ENCODE measurements around the gene SMAD3. TPM values are rescaled to one million over a fixed set of nuclear protein-coding genes. Genes with fewer than 3 reads are reported as not detected.

The SMAD3 gene
- total and polyA plus RNA-seq, 4 donors, result 4.0 to 12.2 (median 5.5) TPM

DNA sequence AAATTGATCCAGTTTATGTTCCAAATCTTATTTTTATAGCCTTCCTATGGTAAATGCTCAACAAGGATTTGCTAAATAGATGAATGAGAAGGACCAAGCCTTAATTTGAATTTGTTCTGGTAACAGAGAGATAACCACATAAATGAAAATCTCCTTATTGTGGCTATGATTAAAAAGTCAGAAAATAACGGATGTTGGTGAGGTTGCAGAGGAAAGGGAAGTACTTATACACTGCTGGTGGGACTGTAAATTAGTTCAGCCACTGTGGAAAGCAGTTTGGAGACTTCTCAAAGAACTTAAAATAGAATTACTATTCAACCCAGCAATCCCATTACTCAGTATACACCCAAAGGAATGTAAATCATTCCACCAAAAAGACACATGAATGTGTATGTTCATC lies 162.9 kb downstream of the SMAD3 start:
- no peak overlapping the region for H3K4me3 ChIP-seq (ENCODE audit: low read depth in 1 of 3, low read length in 3 of 3)
- no peak for DNase-seq (ENCODE audit: low spot score)
- peaks cover 1 to 8% (median 7%) of the 10 kb centered on the region in 4 donors for H3K36me3 ChIP-seq (ENCODE audit: control insufficient read depth in 4 of 4, insufficient read depth in 3 of 4, low read depth in 1 of 4, low read length in 3 of 4)
- no peaks in the 10 kb centered on the region for H3K9me3 ChIP-seq (ENCODE audit: control insufficient read depth in 4 of 4, low read length in 3 of 4)
- H3K9ac ChIP-seq (ENCODE audit: low read depth in 1 of 2, low read length in 2 of 2), result no peak overlapping the region
- H3K27me3 ChIP-seq (ENCODE audit: control insufficient read depth in 4 of 4, insufficient read depth in 4 of 4, low read length in 3 of 4), result no peaks in the 10 kb centered on the region
- 78% methylated on average over 1 of the region's 1 CpG for WGBS
- H3K27ac ChIP-seq (ENCODE audit: low read depth in 1 of 2, low read length in 2 of 2), result no peak overlapping the region
- H3K4me1 ChIP-seq (ENCODE audit: control insufficient read depth in 4 of 4, insufficient read depth in 4 of 4, low read length in 3 of 4), result no peaks in the 10 kb centered on the region
- TF ChIP-seq, protein P1, sequence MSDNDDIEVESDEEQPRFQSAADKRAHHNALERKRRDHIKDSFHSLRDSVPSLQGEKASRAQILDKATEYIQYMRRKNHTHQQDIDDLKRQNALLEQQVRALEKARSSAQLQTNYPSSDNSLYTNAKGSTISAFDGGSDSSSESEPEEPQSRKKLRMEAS (IDR thresholded peaks at IDR 0.05), result no peak
- TF ChIP-seq RXRA (IDR thresholded peaks at IDR 0.05) (no peak), FOXA1 (IDR thresholded peaks at IDR 0.05) (no peak), NR2F2 (IDR thresholded peaks at IDR 0.05) (no peak)

DNA sequence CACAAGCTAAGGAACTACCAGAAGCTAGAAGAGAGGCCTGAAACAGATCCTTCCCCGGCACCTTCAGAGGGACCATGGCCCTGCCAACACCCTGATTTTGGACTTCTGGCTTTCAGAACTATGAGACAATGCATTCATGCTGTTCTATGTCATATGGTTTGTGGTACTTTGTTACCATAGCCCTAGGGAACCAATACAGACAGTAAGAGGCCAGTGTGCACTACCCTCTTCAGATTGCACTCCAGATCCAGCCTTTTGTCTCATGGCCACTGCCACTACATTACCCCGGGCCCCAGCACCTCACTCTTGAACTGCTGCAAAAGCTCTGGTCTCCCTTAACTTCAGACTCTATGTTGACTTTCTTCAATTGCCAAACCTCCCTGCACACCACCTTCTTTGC lies 165.1 kb downstream of the SMAD3 start:
- Histone ChIP-seq H3K9ac (ENCODE audit: low read depth in 1 of 2, low read length in 2 of 2) (no peak overlapping the region), H3K27ac (ENCODE audit: low read depth in 1 of 2, low read length in 2 of 2) (no peak overlapping the region), H3K27me3 (ENCODE audit: control insufficient read depth in 4 of 4, insufficient read depth in 4 of 4, low read length in 3 of 4) (no peaks in the 10 kb centered on the region), H3K36me3 (ENCODE audit: control insufficient read depth in 4 of 4, insufficient read depth in 3 of 4, low read depth in 1 of 4, low read length in 3 of 4) (peaks cover 1 to 11% (median 8%) of the 10 kb centered on the region in 4 donors), H3K4me3 (ENCODE audit: low read depth in 1 of 3, low read length in 3 of 3) (no peak overlapping the region), H3K4me1 (ENCODE audit: control insufficient read depth in 4 of 4, insufficient read depth in 4 of 4, low read length in 3 of 4) (no peaks in the 10 kb centered on the region), H3K9me3 (ENCODE audit: control insufficient read depth in 4 of 4, low read length in 3 of 4) (no peaks in the 10 kb centered on the region)
- no peak for TF ChIP-seq NR2F2 (IDR thresholded peaks at IDR 0.05)
- TF ChIP-seq, protein P2, sequence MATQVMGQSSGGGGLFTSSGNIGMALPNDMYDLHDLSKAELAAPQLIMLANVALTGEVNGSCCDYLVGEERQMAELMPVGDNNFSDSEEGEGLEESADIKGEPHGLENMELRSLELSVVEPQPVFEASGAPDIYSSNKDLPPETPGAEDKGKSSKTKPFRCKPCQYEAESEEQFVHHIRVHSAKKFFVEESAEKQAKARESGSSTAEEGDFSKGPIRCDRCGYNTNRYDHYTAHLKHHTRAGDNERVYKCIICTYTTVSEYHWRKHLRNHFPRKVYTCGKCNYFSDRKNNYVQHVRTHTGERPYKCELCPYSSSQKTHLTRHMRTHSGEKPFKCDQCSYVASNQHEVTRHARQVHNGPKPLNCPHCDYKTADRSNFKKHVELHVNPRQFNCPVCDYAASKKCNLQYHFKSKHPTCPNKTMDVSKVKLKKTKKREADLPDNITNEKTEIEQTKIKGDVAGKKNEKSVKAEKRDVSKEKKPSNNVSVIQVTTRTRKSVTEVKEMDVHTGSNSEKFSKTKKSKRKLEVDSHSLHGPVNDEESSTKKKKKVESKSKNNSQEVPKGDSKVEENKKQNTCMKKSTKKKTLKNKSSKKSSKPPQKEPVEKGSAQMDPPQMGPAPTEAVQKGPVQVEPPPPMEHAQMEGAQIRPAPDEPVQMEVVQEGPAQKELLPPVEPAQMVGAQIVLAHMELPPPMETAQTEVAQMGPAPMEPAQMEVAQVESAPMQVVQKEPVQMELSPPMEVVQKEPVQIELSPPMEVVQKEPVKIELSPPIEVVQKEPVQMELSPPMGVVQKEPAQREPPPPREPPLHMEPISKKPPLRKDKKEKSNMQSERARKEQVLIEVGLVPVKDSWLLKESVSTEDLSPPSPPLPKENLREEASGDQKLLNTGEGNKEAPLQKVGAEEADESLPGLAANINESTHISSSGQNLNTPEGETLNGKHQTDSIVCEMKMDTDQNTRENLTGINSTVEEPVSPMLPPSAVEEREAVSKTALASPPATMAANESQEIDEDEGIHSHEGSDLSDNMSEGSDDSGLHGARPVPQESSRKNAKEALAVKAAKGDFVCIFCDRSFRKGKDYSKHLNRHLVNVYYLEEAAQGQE (IDR thresholded peaks at IDR 0.05), result no peak
- TF ChIP-seq RXRA (IDR thresholded peaks at IDR 0.05), result no peak
- no peak for TF ChIP-seq RAD21 (IDR thresholded peaks at IDR 0.05)
- TF ChIP-seq FOXA1 (IDR thresholded peaks at IDR 0.05), result no peak
- TF ChIP-seq TAF1 (conservative IDR thresholded peaks at IDR 0.05), result no peak
- TF ChIP-seq, protein P3, sequence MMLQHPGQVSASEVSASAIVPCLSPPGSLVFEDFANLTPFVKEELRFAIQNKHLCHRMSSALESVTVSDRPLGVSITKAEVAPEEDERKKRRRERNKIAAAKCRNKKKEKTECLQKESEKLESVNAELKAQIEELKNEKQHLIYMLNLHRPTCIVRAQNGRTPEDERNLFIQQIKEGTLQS (IDR thresholded peaks at IDR 0.05), result no peak
- TF ChIP-seq, protein P1 (IDR thresholded peaks at IDR 0.05), result no peak
- TF ChIP-seq EGR1 (IDR thresholded peaks at IDR 0.05; ENCODE audit: low read depth in 2 of 2), result no peak
- no peak for TF ChIP-seq FOXA2 (IDR thresholded peaks at IDR 0.05)
- no peak for TF ChIP-seq HNF4A (conservative IDR thresholded peaks at IDR 0.05)
- TF ChIP-seq JUND (IDR thresholded peaks at IDR 0.05), result no peak
- no peak for TF ChIP-seq YY1 (IDR thresholded peaks at IDR 0.05)
- TF ChIP-seq, protein P4, sequence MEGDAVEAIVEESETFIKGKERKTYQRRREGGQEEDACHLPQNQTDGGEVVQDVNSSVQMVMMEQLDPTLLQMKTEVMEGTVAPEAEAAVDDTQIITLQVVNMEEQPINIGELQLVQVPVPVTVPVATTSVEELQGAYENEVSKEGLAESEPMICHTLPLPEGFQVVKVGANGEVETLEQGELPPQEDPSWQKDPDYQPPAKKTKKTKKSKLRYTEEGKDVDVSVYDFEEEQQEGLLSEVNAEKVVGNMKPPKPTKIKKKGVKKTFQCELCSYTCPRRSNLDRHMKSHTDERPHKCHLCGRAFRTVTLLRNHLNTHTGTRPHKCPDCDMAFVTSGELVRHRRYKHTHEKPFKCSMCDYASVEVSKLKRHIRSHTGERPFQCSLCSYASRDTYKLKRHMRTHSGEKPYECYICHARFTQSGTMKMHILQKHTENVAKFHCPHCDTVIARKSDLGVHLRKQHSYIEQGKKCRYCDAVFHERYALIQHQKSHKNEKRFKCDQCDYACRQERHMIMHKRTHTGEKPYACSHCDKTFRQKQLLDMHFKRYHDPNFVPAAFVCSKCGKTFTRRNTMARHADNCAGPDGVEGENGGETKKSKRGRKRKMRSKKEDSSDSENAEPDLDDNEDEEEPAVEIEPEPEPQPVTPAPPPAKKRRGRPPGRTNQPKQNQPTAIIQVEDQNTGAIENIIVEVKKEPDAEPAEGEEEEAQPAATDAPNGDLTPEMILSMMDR (IDR thresholded peaks at IDR 0.05; ENCODE audit: low read depth, low read length, missing input control), result no peak
- no peak for TF ChIP-seq SP1 (IDR thresholded peaks at IDR 0.05)
- no peak for TF ChIP-seq GABPA (IDR thresholded peaks at IDR 0.05 in 1 of 2, conservative IDR thresholded peaks at IDR 0.05 in 1 of 2)
- no peak for TF ChIP-seq HNF4G (IDR thresholded peaks at IDR 0.05)
- TF ChIP-seq, protein P5, sequence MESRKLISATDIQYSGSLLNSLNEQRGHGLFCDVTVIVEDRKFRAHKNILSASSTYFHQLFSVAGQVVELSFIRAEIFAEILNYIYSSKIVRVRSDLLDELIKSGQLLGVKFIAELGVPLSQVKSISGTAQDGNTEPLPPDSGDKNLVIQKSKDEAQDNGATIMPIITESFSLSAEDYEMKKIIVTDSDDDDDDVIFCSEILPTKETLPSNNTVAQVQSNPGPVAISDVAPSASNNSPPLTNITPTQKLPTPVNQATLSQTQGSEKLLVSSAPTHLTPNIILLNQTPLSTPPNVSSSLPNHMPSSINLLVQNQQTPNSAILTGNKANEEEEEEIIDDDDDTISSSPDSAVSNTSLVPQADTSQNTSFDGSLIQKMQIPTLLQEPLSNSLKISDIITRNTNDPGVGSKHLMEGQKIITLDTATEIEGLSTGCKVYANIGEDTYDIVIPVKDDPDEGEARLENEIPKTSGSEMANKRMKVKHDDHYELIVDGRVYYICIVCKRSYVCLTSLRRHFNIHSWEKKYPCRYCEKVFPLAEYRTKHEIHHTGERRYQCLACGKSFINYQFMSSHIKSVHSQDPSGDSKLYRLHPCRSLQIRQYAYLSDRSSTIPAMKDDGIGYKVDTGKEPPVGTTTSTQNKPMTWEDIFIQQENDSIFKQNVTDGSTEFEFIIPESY (IDR thresholded peaks at IDR 0.05), result no peak
- WGBS, result 99% methylated on average over 2 of the region's 2 CpGs
- no peak for DNase-seq (ENCODE audit: low spot score)

Measured in liver (tissue), 9 donors.